ENCODE results near the gene NUDT3.

GRCh38 chr6:34323300-34323699 lies 69.2 kb downstream of the NUDT3 start:
- TF ChIP-seq SP1 (IDR thresholded peaks at IDR 0.05) (no peak), CTCF (IDR thresholded peaks at IDR 0.05; ENCODE audit: low read depth, low read length, missing input control) (no peak), EGR1 (IDR thresholded peaks at IDR 0.05; ENCODE audit: low read depth in 2 of 2) (no peak), YY1 (IDR thresholded peaks at IDR 0.05) (no peak), FOXA1 (IDR thresholded peaks at IDR 0.05) (no peak), RAD21 (IDR thresholded peaks at IDR 0.05) (no peak), JUND (IDR thresholded peaks at IDR 0.05) (no peak), TAF1 (conservative IDR thresholded peaks at IDR 0.05) (no peak), ZBTB33 (IDR thresholded peaks at IDR 0.05) (no peak)
- TF ChIP-seq, protein P1, sequence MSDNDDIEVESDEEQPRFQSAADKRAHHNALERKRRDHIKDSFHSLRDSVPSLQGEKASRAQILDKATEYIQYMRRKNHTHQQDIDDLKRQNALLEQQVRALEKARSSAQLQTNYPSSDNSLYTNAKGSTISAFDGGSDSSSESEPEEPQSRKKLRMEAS (IDR thresholded peaks at IDR 0.05): no peak
- TF ChIP-seq, protein P2, sequence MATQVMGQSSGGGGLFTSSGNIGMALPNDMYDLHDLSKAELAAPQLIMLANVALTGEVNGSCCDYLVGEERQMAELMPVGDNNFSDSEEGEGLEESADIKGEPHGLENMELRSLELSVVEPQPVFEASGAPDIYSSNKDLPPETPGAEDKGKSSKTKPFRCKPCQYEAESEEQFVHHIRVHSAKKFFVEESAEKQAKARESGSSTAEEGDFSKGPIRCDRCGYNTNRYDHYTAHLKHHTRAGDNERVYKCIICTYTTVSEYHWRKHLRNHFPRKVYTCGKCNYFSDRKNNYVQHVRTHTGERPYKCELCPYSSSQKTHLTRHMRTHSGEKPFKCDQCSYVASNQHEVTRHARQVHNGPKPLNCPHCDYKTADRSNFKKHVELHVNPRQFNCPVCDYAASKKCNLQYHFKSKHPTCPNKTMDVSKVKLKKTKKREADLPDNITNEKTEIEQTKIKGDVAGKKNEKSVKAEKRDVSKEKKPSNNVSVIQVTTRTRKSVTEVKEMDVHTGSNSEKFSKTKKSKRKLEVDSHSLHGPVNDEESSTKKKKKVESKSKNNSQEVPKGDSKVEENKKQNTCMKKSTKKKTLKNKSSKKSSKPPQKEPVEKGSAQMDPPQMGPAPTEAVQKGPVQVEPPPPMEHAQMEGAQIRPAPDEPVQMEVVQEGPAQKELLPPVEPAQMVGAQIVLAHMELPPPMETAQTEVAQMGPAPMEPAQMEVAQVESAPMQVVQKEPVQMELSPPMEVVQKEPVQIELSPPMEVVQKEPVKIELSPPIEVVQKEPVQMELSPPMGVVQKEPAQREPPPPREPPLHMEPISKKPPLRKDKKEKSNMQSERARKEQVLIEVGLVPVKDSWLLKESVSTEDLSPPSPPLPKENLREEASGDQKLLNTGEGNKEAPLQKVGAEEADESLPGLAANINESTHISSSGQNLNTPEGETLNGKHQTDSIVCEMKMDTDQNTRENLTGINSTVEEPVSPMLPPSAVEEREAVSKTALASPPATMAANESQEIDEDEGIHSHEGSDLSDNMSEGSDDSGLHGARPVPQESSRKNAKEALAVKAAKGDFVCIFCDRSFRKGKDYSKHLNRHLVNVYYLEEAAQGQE (IDR thresholded peaks at IDR 0.05): no peak
